CD4-positive, alpha-beta T cell treated with Interleukin-4 for 4 hours (primary cell): ENCODE data around the gene EPB41.
"Not testable (repeated sequence)": the region's sequence is repeated elsewhere in the genome, so short reads cannot be mapped to it uniquely, and the experiment has no call there.

Experiments used
- DNase-seq: peaks from one replicate; pipeline ENCODE4 v3.0.0-alpha.2; 2020

Gene EPB41

GRCh38 chr1:28914228-28915030 is at the start of gene EPB41:
EPB41 (plus strand) TSS chr1:28914569; CDS start chr1:28987438, 72,869 bp downstream.
- DNase-seq: peak; percentile 91

- no peak for DNase-seq
These were observed 49.7 kb upstream of the EPB41 start for GRCh38 chr1:28864695-28865094.

GRCh38 chr1:28865997-28866650 is 48.2 kb upstream of the EPB41 start:
- no peak for DNase-seq

GRCh38 chr1:28867850-28868249 is 46.5 kb upstream of the EPB41 start:
- DNase-seq: no peak

- DNase-seq: no peak
These were observed 44.4 kb upstream of the EPB41 start for GRCh38 chr1:28869952-28870351.

- DNase-seq: no peak
These were observed 42.6 kb upstream of the EPB41 start for GRCh38 chr1:28871631-28872401.

- not testable (repeated sequence) for DNase-seq
These were observed 39.2 kb upstream of the EPB41 start for GRCh38 chr1:28875134-28875533.

GRCh38 chr1:28877132-28877781 is 37.1 kb upstream of the EPB41 start:
- DNase-seq: peak; percentile 73

- no peak for DNase-seq
These were observed 35.6 kb upstream of the EPB41 start for GRCh38 chr1:28878796-28879195.

GRCh38 chr1:28882009-28882628 is 32.2 kb upstream of the EPB41 start:
- DNase-seq: peak; percentile 78

- no peak for DNase-seq
These were observed 31.1 kb upstream of the EPB41 start for GRCh38 chr1:28883242-28883616.

- DNase-seq: no peak
These were observed 28.9 kb upstream of the EPB41 start for GRCh38 chr1:28885472-28885877.

GRCh38 chr1:28885977-28886730 is 28.2 kb upstream of the EPB41 start:
- DNase-seq: no peak

- peak; percentile 87 for DNase-seq
These were observed 27.5 kb upstream of the EPB41 start for GRCh38 chr1:28886731-28887418.

GRCh38 chr1:28887419-28887834 is 26.9 kb upstream of the EPB41 start:
- peak; percentile 62 for DNase-seq

GRCh38 chr1:28887835-28888682 is 26.3 kb upstream of the EPB41 start:
- DNase-seq: no peak

GRCh38 chr1:28888915-28889314 is 25.5 kb upstream of the EPB41 start:
- DNase-seq: no peak

GRCh38 chr1:28889357-28889756 is 25.0 kb upstream of the EPB41 start:
- no peak for DNase-seq

- no peak for DNase-seq
These were observed 23.9 kb upstream of the EPB41 start for GRCh38 chr1:28890435-28890834.

- no peak for DNase-seq
These were observed 23.5 kb upstream of the EPB41 start for GRCh38 chr1:28890836-28891235.
